Transverse colon (tissue), 4 donors: ENCODE measurements around the gene KCNIP3.
"Not testable (repeated sequence)": the region's sequence is repeated elsewhere in the genome, so short reads cannot be mapped to it uniquely, and the experiment has no call there.

Source experiments
- EP300 ChIP-seq: sonication (generic); formaldehyde crosslinking; IDR thresholded peaks from one replicate; pipeline ENCODE4 v1.6.1; 2017; ENCODE audit warnings: antibody characterized with exemption, low read depth
- POLR2A ChIP-seq: fragments of 450-650 bp; IDR thresholded peaks from one replicate; pipeline ENCODE4 v1.6.1; 2016; ENCODE audit warnings: antibody characterized with exemption, mild to moderate bottlenecking, moderate library complexity
- POLR2AphosphoS5 ChIP-seq, 3 donors: sonication (generic); formaldehyde crosslinking; IDR thresholded peaks; one replicate each; pipeline ENCODE4 v1.6.1; 2016; ENCODE audit warnings: antibody characterized with exemption in 3 of 3
- TF ChIP-seq, protein P1 (sequence below), 5 experiments: fragments of 200-600 bp in 3 of 5; fragments of 450-650 bp in 2 of 5; sonication (generic) in 3 of 5; IDR thresholded peaks; 1 replicate in 2 of 5; 2 replicates in 3 of 5; pipeline ENCODE4 v1.5.1; 2016 to 2017; ENCODE audit warnings: antibody characterized with exemption in 5 of 5, inconsistent platforms in 3 of 5, mild to moderate bottlenecking in 2 of 5, moderate library complexity in 1 of 5

DNA sequence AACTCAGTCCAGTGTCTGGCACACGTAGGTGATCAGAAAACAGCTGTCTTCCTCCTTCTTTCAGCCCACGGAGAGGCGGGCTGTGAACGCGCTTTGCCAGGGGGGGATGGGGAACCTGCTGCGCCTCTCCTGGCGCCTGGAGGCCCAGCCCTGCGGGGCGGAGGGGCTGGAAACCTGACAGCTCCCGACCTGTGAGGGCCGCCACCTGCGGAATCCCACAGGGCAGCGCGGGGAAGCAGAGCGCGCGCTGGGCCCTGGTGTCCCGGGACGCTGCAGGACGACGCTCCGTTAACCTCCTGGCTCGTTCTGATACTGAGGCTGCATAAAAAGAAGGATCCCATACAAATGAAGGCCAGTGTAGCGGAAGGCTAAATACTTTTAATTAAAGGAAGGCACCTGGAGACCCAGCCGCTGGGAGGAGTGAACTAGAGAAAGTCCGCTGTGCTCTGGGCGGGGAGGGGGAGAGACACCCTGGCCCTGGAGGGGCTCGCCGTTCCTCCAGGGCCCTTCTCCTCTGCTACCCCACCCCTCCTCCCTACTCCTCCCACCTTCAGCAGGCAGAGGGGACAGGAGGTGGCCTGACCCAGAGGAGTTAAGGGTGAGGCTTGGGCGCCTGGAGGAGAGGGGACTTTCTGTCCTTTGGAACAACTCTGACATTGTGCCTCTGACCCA is 130.2 kb downstream of the KCNIP3 start:
- TF ChIP-seq, protein P1, sequence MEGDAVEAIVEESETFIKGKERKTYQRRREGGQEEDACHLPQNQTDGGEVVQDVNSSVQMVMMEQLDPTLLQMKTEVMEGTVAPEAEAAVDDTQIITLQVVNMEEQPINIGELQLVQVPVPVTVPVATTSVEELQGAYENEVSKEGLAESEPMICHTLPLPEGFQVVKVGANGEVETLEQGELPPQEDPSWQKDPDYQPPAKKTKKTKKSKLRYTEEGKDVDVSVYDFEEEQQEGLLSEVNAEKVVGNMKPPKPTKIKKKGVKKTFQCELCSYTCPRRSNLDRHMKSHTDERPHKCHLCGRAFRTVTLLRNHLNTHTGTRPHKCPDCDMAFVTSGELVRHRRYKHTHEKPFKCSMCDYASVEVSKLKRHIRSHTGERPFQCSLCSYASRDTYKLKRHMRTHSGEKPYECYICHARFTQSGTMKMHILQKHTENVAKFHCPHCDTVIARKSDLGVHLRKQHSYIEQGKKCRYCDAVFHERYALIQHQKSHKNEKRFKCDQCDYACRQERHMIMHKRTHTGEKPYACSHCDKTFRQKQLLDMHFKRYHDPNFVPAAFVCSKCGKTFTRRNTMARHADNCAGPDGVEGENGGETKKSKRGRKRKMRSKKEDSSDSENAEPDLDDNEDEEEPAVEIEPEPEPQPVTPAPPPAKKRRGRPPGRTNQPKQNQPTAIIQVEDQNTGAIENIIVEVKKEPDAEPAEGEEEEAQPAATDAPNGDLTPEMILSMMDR (IDR thresholded peaks at IDR 0.05) = not testable (repeated sequence)
- TF ChIP-seq POLR2A; EP300; POLR2AphosphoS5 (IDR thresholded peaks at IDR 0.05): not testable (repeated sequence)
